PC-9 (cell line): ENCODE measurements around the gene ALS2. TPM values are rescaled to one million over a fixed set of nuclear protein-coding genes. Genes with fewer than 3 reads are reported as not detected.
"Not testable (repeated sequence)": the region's sequence is repeated elsewhere in the genome, so short reads cannot be mapped to it uniquely, and the experiment has no call there.

Experiments
- BruUV-seq: library from RNA; stranded (reverse); fragments of 400-500 nt; replicated peaks from 2 replicates; lab custom pipeline; 2021; lab: Mats Ljungman, UMichigan
- CTCF ChIA-PET: fragments of 300-600 bp; sonication (Branson Sonifier 250); formaldehyde crosslinking; loops from one replicate; lab custom pipeline; 2022; ENCODE audit warnings: antibody characterized with exemption; lab: Charles Lee
- POLR2A ChIA-PET: fragments of 300-600 bp; sonication (Branson Sonifier 250); formaldehyde crosslinking; loops from one replicate; lab custom pipeline; 2022; ENCODE audit warnings: antibody characterized with exemption; ENCODE audit not compliant: unreplicated experiment; lab: Charles Lee
- DNase-seq, 2 experiments: peaks; one replicate each; pipeline versions ENCODE4 v3.0.0 to v3.0.0-alpha.2; 2015 to 2022; ENCODE audit warnings: mixed read lengths in 1 of 2
- H2AFZ ChIP-seq: fragments of 200-600 bp; sonication (generic); 2 replicates; pipeline ENCODE4 v1.8.1; 2017; ENCODE audit warnings: antibody characterized with exemption
- H3F3A ChIP-seq: fragments of 200-600 bp; sonication (generic); 2 replicates; pipeline ENCODE4 v1.8.1; 2017; ENCODE audit warnings: antibody characterized with exemption, mild to moderate bottlenecking, low read depth; ENCODE audit not compliant: insufficient read depth
- H3K27ac ChIP-seq: fragments of 200-600 bp; sonication (generic); 2 replicates; pipeline ENCODE4 v1.6.1; 2016; ENCODE audit warnings: mixed run types
- H3K27me3 ChIP-seq: fragments of 200-600 bp; sonication (generic); 2 replicates; pipeline ENCODE4 v1.6.1; 2016; ENCODE audit warnings: low read depth, mixed run types; ENCODE audit not compliant: insufficient read depth
- H3K36me3 ChIP-seq: fragments of 200-600 bp; sonication (generic); 2 replicates; pipeline ENCODE4 v1.6.1; 2016; ENCODE audit warnings: low read depth, mixed run types
- H3K4me1 ChIP-seq: fragments of 200-600 bp; sonication (generic); replicated peaks from 2 replicates; pipeline ENCODE4 v1.6.1; 2016; ENCODE audit warnings: mixed run types; ENCODE audit not compliant: insufficient read depth
- H3K4me2 ChIP-seq: fragments of 200-600 bp; sonication (generic); 2 replicates; pipeline ENCODE4 v1.6.1; 2017; ENCODE audit warnings: mixed run types
- H3K4me3 ChIP-seq: fragments of 200-600 bp; sonication (generic); 2 replicates; pipeline ENCODE4 v1.6.1; 2016; ENCODE audit warnings: mixed run types
- H3K79me2 ChIP-seq: fragments of 200-600 bp; sonication (generic); 2 replicates; pipeline ENCODE4 v1.6.1; 2017; ENCODE audit warnings: low read depth, mixed run types
- H3K9me2 ChIP-seq: fragments of 200-600 bp; sonication (generic); 2 replicates; pipeline ENCODE4 v1.8.1; 2017; ENCODE audit warnings: mild to moderate bottlenecking; ENCODE audit not compliant: insufficient read depth
- H3K9me3 ChIP-seq: fragments of 200-600 bp; sonication (generic); 2 replicates; pipeline ENCODE4 v1.8.1; 2016; ENCODE audit warnings: low read depth; ENCODE audit not compliant: insufficient read depth
- H4K20me1 ChIP-seq: fragments of 200-600 bp; sonication (generic); 2 replicates; pipeline ENCODE4 v1.8.1; 2017; ENCODE audit not compliant: insufficient read depth
- CTCF ChIP-seq: fragments of 200-600 bp; sonication (generic); conservative IDR thresholded peaks from 2 replicates; pipeline ENCODE4 v1.6.1; 2017; ENCODE audit warnings: mixed run types, antibody characterized with exemption, mild to moderate bottlenecking, moderate library complexity
- EZH2 ChIP-seq: fragments of 200-600 bp; sonication (generic); IDR thresholded peaks from 2 replicates; pipeline ENCODE4 v1.8.0; 2017; ENCODE audit warnings: antibody characterized with exemption, low read depth
- intact Hi-C: fragments of 100-400 bp; cut with micrococcal nuclease; formaldehyde crosslinking; loops from one replicate; pipeline ENCODE4 v1.10.0; 2022; ENCODE audit not compliant: unreplicated experiment
- total RNA-seq: library from RNA; stranded (reverse); gene quantifications from 2 replicates; pipeline ENCODE4 v1.2.3, GENCODE V29; 2021

Gene ALS2
- total RNA-seq, 1 experiment from 2014 or later, result 27.6 TPM

- POLR2A ChIA-PET, result no interaction called here
- Histone ChIP-seq H3K4me3 (no peak overlapping the region), H3K27me3 (no peaks in the 10 kb centered on the region), H2AFZ (no peak overlapping the region), H3K9me2 (no peaks in the 10 kb centered on the region), H4K20me1 (no peaks in the 10 kb centered on the region), H3K9me3 (no peaks in the 10 kb centered on the region; the same call in 1 of the 2 replicates), H3K27ac (no peak overlapping the region), H3K4me1 (no peaks in the 10 kb centered on the region), H3F3A (no peaks in the 10 kb centered on the region), H3K79me2 (no peaks in the 10 kb centered on the region), H3K36me3 (no peaks in the 10 kb centered on the region), H3K4me2 (no peak overlapping the region)
- TF ChIP-seq EZH2, result no peak
- no peak for TF ChIP-seq CTCF
- CTCF ChIA-PET, result no interaction called here
- no peak for DNase-seq
- intact Hi-C loops, result no loop called here
- no TSS peak for BruUV-seq
Measured at GRCh38 chr2:201816657-201817575, 36.2 kb upstream of the ALS2 start.

- Histone ChIP-seq H3K4me1 (no peaks in the 10 kb centered on the region), H3K27ac (no peak overlapping the region), H4K20me1 (no peaks in the 10 kb centered on the region), H3K36me3 (no peaks in the 10 kb centered on the region), H3K27me3 (no peaks in the 10 kb centered on the region), H3K4me2 (no peak overlapping the region), H3K4me3 (no peak overlapping the region), H3K9me3 (no peaks in the 10 kb centered on the region; the same call in 1 of the 2 replicates), H3F3A (no peaks in the 10 kb centered on the region), H3K79me2 (no peaks in the 10 kb centered on the region), H3K9me2 (no peaks in the 10 kb centered on the region), H2AFZ (no peak overlapping the region)
- POLR2A ChIA-PET, result no interaction called here
- CTCF ChIA-PET, result no interaction called here
- intact Hi-C loops, result no loop called here
- BruUV-seq, result no TSS peak
- TF ChIP-seq EZH2 (no peak), CTCF (no peak)
- DNase-seq, result no peak
Measured at GRCh38 chr2:201813996-201814760, 33.4 kb upstream of the ALS2 start.

- H3K4me1 ChIP-seq, H4K20me1 ChIP-seq, H3K27ac ChIP-seq, POLR2A ChIA-PET, H2AFZ ChIP-seq, H3K9me3 ChIP-seq, H3F3A ChIP-seq, H3K4me3 ChIP-seq, DNase-seq, H3K36me3 ChIP-seq, H3K9me2 ChIP-seq, H3K79me2 ChIP-seq, BruUV-seq, H3K4me2 ChIP-seq, H3K27me3 ChIP-seq: not testable (repeated sequence)
- CTCF ChIA-PET, result interaction anchor here (0.7 kb wide), 1 partner anchor 65 kb away, joined by 4 read pairs; no protein-coding TSS in a partner anchor
- intact Hi-C loops, result loop anchor here (2.0 kb wide), 1 partner anchor 26 kb away; no protein-coding TSS in a partner anchor
Measured at GRCh38 chr2:201810604-201811003, 29.9 kb upstream of the ALS2 start.
